HG02870 (cell line): ENCODE measurements around the gene MAP1B.

Experiments used
- ATAC-seq: cut with Tn5 transposase; IDR thresholded peaks from one replicate; pipeline ENCODE4 v1.9.1; 2021; ENCODE audit warnings: mild to moderate bottlenecking, moderate library complexity; ENCODE audit not compliant: unreplicated experiment

MAP1B gene

DNA sequence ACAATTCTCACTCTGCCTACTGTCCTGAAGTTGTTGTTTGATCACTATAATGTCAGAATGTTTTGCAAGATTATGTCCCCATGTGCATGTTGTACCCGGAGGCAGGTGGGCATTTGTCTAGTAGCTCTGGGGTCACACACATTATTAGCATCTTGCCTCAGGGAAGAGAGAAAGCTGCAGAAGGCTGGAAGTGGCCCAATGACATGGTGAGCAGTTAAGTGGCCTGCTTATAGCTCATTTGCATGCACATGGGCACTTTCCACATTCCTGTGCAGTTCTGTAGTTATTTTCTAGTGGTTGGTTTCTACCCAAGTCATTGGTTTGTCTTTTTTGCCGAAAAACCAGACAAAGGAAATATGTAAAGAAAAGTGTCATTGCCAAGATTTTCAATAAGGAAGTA is 80.9 kb downstream of the MAP1B start:
- ATAC-seq = no peak

DNA sequence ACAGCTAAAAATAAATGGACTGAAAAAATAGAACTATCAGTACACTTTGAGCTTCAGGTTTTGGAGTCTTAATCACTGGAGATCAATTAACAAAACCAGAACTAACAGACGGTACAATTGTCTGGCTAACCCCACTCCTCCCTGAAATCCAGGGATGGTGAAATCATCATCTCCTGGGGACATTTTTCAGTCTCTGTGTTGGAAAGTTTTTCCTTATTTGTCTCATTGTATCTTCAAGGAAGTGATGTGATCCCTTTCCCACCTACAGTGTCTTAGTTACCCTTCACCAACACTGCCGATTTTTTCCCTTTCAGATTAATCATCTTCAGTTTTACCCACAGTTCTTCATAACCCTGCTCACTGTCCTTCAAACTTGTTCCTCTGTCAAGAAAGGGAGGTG is 81.9 kb downstream of the MAP1B start:
- ATAC-seq = no peak

DNA sequence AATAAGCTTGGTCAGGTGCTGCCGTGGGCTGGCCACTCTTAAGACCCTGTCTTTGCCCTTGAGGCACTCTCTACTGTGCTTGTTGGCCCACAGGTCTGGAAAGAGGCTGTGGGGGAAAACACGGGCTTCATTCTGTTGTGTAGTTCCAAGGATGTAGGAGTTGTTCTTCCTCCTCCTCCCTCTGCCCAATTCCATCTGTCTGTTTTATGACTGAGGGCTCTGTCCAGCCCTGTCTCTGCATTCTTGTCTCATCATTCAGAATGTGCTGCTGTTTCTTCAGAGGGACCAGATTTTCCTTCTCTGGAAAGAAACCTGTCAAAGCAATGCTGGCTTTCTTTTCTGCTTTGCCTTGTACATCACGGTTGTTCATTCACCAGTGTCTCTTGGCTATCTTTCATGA is 84.1 kb downstream of the MAP1B start:
- ATAC-seq = no peak

DNA sequence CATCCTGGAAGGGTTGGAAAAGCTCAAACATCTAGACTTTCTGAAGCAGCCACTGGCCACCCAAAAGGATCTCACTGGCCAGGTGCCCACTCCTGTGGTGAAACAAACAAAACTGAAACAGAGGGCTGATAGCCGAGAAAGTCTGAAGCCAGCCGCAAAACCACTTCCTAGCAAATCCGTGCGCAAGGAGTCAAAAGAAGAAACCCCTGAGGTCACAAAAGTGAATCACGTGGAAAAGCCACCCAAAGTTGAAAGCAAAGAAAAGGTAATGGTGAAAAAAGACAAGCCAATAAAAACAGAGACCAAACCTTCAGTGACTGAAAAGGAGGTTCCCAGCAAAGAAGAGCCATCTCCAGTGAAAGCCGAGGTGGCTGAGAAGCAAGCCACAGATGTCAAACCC is 87.6 kb downstream of the MAP1B start:
- peak; percentile 93 for ATAC-seq

DNA sequence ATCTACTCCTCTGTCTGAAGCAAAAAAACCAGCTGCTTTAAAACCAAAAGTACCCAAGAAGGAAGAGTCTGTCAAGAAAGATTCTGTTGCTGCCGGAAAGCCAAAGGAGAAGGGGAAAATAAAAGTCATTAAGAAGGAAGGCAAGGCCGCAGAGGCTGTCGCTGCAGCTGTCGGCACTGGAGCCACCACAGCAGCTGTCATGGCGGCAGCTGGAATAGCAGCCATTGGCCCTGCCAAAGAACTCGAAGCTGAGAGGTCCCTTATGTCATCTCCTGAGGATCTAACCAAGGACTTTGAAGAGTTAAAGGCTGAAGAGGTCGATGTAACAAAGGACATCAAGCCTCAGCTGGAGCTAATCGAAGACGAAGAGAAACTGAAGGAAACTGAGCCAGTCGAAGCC is 88.3 kb downstream of the MAP1B start:
- no peak for ATAC-seq

DNA sequence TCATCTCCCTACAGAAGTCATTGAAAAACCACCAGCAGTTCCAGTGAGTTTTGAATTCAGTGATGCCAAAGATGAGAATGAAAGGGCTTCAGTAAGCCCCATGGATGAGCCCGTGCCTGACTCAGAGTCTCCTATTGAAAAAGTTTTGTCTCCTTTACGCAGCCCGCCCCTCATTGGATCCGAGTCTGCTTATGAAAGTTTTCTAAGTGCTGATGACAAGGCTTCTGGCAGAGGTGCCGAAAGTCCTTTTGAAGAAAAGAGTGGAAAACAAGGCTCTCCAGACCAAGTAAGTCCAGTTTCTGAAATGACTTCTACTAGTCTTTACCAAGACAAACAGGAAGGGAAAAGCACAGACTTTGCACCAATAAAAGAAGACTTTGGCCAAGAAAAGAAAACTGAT is 90.1 kb downstream of the MAP1B start:
- no peak for ATAC-seq

DNA sequence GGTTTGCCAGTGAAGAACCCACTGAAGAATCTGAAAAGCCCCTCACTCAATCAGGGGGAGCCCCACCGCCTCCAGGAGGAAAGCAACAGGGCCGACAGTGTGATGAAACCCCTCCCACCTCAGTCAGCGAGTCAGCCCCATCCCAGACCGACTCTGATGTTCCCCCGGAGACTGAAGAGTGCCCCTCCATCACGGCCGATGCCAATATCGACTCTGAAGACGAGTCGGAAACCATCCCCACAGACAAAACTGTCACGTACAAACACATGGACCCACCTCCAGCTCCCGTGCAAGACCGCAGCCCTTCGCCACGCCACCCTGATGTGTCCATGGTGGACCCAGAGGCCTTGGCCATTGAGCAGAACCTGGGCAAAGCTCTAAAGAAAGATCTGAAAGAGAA is 92.4 kb downstream of the MAP1B start:
- ATAC-seq = no peak

DNA sequence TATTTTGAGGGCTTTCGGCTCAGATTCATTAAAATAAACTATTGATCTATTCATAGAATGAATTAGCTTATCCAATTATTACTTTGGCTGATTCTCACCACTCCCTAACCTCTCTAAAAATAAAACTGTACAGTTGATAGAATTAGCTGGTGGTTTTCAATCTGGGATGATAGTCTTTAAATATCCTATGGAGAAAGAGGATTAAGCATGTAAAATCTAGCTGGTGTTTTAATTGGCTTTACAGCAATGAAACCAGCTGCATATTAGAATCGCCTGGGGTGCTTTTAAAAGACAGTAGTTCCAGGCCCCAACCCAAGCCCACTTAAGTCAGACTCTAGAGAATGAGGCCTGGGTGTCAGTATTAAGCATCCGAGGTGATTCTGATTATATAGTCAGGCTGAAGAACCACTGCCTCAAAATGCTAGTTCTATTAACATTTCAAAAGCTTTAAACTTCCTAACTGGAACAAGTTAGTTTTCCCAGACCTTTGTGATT is 95.1 kb downstream of the MAP1B start:
- no peak for ATAC-seq

DNA sequence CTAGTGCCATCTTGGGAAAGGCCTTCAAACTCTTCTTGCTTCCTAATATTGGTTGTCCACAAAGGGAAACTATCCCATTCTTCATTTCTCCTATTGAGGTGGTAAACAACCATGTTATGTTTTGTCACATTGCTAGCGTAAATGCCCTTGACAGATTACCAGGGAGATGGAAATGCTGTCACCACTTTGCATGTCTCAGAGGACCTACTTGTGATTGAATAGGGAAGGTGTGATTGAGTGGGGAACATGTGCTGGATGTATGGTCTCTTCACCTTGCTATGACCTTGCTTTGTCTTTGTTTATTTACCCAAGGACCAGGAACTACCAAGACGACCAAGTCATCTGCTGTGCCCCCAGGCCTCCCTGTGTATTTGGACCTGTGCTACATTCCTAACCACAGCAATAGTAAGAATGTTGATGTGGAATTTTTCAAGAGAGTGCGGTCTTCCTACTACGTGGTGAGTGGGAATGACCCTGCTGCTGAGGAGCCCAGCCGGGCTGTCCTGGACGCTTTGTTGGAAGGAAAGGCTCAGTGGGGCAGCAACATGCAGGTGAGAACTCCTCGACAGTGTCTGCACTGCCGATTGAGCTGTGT is 96.1 kb downstream of the MAP1B start:
- ATAC-seq = no peak

DNA sequence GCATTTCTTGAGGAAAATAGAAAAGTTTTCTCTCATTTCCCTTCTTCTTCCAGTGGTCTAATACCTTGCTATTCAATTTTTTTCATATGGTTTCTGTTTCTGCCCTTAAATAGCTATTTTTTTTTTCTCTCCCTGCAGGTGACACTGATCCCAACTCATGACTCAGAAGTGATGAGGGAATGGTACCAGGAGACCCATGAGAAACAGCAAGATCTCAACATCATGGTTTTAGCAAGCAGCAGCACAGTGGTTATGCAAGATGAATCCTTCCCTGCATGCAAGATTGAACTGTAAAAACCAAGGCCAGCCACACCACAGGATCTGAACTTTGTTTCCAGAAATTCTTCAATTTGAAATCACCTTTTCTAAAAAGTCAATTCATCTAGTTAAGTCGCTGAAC is 97.7 kb downstream of the MAP1B start:
- no peak for ATAC-seq

DNA sequence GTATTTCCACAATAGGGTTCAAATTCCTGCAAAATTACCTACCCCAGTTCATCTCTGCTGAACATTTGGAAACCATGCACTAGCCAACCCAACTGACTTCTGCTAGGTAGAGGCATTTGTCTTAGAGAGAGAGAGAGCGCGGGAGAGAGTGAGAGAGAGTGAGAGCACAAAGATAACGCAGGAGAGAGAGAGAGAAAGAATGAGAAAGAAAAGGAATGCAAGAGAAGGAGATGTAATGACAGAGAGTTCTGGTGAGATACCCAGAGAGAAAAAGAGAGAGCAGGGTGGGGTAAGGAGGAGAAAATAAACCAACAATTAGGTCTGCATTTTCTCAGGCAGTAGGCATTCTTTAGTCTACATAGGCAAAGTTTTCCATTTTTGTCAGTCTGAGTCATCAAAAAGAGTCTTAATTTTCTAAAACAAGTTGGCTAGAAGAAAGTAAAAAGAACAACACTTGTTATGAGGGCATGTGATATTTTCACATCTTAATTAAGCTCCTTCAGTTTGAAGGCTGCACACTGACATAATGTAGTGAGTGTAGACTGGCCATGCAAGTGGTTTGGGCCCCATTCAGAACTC is 98.2 kb downstream of the MAP1B start:
- no peak for ATAC-seq

DNA sequence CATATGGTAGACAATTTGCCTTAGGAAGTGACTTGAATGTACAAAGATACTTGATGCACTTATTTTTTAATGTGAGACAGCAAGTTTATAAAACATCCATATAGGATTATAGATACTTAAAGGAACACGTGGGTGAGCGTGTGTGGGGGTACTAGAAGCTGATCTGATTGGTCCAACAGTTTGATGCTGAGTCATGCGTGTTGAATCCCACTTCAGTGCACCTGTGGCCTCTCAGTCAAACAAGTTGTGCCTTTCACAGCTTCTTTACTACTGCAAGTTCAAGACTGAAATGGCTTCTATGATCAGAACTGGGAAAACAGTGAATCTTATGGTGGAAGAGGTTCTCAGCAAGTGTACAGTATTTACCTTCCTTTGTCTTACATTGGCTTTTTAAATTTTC is 98.9 kb downstream of the MAP1B start:
- no peak for ATAC-seq

DNA sequence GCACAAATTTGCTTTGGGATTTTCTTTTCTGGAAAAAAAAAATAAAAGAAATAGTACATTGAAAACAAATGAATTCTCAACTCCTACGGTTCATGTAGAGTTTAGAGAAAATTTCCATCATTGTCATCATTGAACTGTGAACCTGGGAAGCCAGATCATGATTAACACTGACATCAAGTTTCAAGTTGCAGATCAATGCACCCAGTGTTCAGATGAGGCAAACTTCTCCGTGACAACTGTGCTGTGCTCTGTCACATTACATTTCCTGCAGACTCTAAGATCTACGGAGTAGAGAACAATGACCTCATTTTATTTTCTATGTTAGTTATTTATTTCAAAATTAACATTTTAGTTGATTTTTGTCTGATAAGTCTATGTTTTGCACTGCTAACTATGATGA is 99.7 kb downstream of the MAP1B start:
- no peak for ATAC-seq

DNA sequence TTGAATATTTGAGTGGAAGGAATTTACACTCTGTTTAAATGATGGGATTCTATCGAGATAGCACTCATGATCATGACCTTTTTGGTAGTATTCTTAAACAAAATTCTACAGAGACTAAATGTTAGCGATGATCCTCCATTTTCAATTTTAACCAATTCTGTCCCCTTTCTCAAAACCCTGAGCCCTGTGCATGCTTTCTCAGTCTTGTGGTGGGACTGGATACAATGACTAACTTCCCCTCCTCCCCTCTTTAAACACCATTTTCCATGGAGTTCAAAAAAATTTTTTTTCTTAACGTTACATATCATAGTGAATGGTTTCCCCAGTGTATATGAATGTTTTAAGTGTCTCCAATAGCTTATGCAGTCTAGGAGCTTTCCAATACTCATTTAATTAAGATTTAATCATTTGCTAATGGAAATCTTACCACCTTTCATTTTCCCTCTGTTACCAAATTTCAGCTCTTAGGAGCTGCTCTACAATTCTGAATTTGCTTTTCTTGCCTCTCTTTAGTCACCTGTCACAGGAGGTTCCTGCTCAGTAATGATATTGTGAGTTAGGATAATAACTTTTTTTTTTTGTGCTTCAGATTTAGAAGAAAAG is 101.2 kb downstream of the MAP1B start:
- ATAC-seq = no peak

DNA sequence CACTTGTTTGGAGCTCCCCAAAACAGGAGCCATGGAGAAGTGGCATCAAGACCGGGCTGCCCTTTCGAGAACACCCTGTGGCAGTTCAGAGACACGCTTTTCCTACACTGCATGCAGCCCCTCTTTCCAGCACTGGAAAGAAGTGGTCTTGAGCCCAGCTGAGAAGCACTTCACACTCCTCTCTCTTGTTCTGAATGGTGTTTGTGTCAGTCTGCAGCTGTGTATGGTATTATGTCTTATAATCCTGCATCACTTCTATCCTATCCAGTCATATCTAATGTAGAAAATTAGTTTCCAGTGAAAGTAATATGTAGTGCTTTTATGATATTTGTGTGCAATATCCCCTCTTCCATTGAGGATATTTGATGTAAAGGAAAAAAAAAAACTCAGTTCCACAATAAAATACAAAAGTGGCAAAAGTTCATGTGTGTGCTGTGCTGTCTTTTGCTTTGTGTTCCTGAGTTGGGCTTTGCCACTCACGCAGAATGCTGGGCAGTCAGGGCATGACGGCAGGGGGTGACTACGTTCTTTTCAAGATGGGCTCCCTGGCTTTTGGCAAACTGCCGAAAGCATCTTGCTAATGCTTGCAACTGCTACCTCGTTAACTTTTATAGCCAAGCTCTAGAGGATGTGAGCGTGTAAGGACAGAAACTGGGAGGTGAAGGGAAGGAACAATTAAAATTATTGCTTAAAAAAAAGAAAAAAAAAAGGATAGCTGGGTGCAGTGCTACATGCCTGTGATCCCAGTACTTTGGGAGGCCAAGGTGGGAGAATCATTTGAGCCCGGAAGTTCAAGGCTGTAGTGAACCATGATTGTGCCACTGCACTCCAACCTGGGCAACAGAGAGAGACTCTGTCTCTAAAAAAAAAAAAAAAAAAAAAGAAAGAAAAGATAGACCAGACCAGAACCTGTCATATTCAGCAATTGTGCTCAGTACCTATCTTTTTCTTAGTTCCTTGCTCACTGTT is 102.2 kb downstream of the MAP1B start:
- no peak for ATAC-seq

DNA sequence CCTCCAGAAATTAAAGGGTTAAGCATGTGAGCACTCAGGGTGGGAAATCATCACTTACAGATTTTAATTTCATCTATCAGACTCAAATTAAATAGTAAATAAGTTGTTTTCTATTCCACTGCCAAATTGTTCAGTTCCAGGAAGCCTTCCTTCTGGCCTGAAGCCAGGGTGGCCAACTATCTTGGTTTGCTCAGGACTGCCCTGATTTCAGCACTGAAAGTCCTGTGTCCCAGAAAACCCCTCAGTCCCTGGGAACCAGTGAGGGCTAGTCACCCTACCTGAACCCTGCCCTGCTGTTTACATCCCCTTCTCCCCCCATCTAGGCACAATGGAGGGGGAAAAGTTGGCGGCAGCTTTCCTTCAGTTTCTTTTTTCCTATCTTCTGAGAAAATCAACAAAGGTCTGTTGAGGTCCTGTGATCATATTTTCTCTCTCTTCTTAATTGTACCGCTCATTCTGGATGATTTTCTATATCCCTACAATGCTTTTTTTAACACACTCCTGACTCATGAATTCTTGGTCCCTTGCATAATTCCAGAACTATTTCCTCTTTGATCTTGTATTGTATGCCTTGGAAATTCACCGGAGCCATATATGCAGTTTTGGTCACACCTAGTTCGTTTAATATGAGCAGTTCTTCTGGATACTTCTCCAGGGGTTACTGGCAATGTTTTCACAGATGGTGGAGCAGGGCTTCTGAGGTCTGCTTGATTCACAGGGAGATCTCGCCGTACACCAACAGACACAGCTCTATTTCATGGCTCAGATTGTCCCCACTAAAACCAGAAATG is 103.8 kb downstream of the MAP1B start:
- no peak for ATAC-seq

DNA sequence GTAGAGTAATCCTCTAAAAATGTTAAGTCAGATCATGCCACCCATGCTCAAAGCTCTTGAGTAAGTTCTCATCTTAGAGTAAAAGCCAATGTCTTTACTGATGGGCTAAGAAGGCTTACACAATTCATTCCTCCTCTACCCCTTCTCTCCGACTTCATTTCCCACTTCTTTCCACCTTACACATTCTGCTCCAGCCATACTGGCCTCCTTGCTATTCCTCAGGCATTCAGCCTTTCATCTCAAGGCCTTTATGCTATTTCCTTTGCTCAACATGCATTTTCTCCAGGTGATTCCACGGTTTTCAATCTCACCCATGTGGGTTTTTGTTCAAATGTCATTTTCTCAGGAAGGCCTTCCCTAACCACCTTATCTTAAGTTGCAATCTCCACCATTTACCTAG is 104.9 kb downstream of the MAP1B start:
- no peak for ATAC-seq

DNA sequence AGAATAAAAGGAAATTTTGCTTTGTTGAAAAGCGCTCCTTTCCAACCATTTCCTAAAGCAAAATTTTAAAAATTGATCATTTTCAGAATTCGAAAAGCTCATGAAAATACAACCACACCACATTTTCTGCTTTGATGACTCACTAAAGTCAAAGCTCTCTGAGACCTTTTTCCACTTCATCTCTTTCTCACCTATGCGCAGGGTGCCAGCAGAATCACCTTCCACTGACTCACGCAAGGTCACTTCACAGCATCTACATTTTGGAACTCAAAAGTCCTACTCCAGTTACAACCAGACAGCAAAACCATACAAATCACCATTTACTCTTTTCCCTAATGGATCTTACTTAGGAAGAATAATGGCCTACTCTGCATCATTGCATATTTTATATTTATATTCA is 106.2 kb downstream of the MAP1B start:
- no peak for ATAC-seq

DNA sequence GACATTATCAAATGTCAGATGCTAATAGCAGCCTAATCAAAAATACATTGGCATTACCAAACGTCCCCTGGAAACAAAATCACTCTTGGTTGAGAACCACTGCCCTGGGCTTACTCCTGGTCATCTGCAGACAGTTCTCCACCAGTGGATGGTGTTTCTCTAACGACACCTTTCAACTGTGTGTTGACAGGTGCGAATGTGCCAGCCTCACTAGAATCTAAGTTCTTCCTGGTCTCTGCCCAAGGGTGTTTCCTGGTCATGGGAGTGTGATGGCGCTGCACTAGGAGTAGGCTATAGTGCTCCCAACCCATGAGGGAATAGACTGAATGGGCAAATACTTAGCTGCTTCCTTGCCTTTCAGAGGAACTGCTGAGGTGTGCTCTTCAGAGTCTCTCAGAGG is 106.9 kb downstream of the MAP1B start:
- ATAC-seq = no peak

DNA sequence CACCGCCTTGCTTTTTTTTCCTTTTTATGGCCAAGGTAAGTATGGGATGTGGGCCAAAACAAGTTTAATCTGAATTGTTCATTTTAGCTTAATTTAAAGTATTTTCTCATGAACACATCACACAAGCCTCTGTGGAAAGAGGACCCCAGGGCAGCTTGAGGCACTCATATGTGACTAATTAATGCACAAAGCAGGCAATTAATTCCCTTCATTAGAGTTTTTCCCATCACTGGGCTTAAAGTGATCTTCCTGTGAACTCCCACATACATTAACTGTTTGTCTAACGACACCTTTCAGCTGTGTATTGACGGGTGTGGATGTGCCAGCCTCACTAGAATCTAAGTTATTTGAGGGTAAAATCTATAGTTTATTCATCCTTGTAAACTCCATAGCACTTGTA is 109.5 kb downstream of the MAP1B start:
- ATAC-seq = no peak

DNA sequence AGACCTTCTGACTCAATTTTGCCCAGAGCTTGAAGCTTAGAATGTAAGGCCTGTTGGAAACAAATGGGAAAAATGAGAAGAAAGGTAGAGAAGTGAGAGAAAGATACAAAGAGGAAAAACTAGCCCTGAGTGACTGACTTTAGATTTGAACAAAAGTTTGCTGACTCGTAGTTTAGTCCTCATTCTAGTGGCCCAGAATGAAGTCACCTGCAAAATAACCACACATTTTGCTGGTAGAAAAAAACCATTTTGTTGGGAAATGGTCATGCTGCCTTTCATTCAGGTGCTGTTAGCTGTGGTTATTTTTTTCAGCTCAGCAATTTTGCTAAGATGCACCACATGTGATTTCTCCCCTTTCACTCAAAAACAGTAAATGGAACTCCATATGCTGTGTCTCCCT is 113.8 kb downstream of the MAP1B start:
- no peak for ATAC-seq
